Measurements from ENCODE around the gene MSL3B.

The MSL3B gene

DNA sequence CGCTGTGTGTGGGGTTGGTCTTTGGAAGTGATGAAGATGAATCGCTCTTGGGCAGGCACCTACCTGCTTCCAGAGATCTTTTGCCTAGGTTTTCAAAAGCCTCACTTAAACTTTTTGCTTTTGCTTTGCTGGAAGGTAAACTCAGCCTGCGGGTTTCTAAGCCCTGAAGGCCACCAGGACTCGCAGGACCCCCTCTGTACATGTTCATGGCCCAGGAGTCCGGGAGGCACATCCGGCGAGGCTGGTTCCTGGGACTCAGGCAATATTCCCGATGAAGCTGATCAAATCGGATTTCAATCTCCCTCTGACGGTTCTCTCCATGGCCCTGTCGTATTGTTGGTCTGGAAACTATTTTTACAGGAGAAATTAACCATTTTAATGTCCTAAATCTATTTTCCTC is 27.0 kb downstream of the MSL3B start:
- ATAC-seq (no peak), DNase-seq (no peak)
- 88 to 91% methylated on average over 11 of the region's 11 CpGs for WGBS, 2 donors
- H3K9me3 ChIP-seq = no peaks in the 10 kb centered on the region
- no peaks in the 10 kb centered on the region for H3K36me3 ChIP-seq (replicated peaks in 1 of 2; ENCODE audit: insufficient read depth in 1 of 2, low read depth in 2 of 2)
- H3K27me3 ChIP-seq = no peaks in the 10 kb centered on the region
- H3K4me3 ChIP-seq = no peak overlapping the region
- H3K27ac ChIP-seq = no peak overlapping the region
- TF ChIP-seq, protein P1, sequence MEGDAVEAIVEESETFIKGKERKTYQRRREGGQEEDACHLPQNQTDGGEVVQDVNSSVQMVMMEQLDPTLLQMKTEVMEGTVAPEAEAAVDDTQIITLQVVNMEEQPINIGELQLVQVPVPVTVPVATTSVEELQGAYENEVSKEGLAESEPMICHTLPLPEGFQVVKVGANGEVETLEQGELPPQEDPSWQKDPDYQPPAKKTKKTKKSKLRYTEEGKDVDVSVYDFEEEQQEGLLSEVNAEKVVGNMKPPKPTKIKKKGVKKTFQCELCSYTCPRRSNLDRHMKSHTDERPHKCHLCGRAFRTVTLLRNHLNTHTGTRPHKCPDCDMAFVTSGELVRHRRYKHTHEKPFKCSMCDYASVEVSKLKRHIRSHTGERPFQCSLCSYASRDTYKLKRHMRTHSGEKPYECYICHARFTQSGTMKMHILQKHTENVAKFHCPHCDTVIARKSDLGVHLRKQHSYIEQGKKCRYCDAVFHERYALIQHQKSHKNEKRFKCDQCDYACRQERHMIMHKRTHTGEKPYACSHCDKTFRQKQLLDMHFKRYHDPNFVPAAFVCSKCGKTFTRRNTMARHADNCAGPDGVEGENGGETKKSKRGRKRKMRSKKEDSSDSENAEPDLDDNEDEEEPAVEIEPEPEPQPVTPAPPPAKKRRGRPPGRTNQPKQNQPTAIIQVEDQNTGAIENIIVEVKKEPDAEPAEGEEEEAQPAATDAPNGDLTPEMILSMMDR (IDR thresholded peaks at IDR 0.05) = no peak
- TF ChIP-seq POLR2A (IDR thresholded peaks at IDR 0.05) = no peak
- intact Hi-C loops (cut with DNase I) = no loop called here
- H3K4me1 ChIP-seq = no peaks in the 10 kb centered on the region

DNA sequence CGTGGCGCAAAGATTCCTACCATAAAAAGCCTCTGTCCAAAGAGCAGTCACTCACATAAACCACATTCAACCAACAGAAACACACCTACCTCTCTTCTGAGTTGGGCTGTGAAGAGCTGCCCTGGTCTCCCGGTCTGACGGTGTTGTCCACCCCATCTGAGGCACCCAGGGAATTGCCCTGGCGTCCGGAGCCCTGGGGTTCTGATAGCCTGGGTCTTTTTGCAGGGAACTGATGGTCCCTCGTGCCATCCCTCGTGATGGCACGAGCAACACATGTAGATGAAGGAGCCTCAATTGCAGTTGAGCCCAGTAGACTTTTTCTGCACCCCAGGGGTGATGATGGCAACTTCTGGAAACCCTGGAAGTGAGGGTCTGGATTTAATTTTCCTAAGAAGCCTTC is 27.7 kb downstream of the MSL3B start:
- TF ChIP-seq POLR2A (IDR thresholded peaks at IDR 0.05) = no peak
- TF ChIP-seq, protein P1 (IDR thresholded peaks at IDR 0.05) = no peak
- WGBS, 2 donors = 96 to 98% methylated on average over 6 to 9 of the region's 9 CpGs
- Histone ChIP-seq H3K27ac (no peak overlapping the region), H3K4me3 (no peak overlapping the region), H3K4me1 (no peaks in the 10 kb centered on the region), H3K36me3 (replicated peaks in 1 of 2; ENCODE audit: insufficient read depth in 1 of 2, low read depth in 2 of 2) (no peaks in the 10 kb centered on the region), H3K9me3 (no peaks in the 10 kb centered on the region), H3K27me3 (no peaks in the 10 kb centered on the region)
- intact Hi-C loops (cut with DNase I) = no loop called here
- DNase-seq (no peak), ATAC-seq (no peak)

DNA sequence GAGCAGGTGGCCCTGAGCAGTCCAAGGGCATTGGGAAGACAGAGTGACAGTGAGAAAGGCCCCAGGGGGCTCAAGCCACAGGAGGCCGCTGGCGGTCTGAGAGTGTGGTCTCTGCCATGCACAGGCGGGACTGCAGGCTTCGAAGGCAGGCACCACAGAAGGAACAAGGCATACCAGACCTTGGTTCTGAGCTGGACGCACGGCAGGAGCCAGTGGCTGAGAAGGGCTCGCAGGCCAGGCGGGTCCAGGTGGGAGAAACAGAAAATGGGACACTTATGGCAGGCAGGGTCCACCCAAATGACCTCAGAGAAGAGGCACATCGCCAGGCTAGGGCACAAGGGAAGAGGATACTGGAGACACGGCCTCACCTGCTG is 28.8 kb downstream of the MSL3B start:
- intact Hi-C loops (cut with DNase I) = no loop called here
- Histone ChIP-seq H3K36me3 (replicated peaks in 1 of 2; ENCODE audit: insufficient read depth in 1 of 2, low read depth in 2 of 2) (no peaks in the 10 kb centered on the region), H3K9me3 (no peaks in the 10 kb centered on the region), H3K4me1 (no peaks in the 10 kb centered on the region), H3K4me3 (no peak overlapping the region), H3K27me3 (no peaks in the 10 kb centered on the region), H3K27ac (no peak overlapping the region)
- DNase-seq = no peak
- ATAC-seq = no peak
- 97 to 98% methylated on average over 10 of the region's 10 CpGs for WGBS, 2 donors
- no peak for TF ChIP-seq POLR2A (IDR thresholded peaks at IDR 0.05)
- TF ChIP-seq, protein P1 (IDR thresholded peaks at IDR 0.05) = no peak

DNA sequence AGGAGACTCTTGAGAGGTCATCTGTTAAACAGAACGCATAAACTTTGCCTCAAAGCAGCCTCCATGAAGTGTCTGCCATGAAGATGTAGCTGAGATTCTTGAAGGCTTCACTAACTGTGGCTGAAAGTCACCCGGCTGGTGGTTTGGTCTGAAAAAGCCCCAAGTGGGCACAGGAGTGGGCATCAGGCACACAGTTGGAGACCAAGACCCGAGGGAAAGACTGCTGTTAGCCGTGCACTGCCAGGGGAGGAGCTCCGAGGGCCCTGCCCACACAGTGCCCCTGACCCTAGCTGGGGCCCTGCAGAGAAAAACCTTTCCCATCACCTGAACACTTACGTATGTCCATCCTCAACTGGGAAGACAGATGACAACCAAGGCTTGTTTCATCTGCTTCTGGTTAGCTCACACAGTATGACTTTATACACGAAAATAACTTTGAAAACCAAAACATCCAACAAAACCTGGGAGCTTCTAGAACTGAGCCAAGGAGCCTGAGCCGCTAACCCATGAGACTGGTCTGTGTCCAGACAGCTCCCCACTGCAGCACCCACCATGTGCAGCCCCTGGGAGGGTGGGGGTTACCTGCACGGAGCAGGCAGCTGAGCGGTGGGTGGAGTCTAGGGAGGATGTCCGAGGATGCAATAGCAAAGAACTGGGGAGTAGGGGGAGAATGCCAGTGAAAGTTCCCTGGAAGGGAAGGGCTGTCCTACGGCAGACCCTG is 29.3 kb downstream of the MSL3B start:
- ATAC-seq (no peak), DNase-seq (peak in 1 of 4 donors; percentile 1)
- 90% methylated on average over 7 to 12 of the region's 12 CpGs for WGBS, 2 donors
- Histone ChIP-seq H3K9me3 (no peaks in the 10 kb centered on the region), H3K27ac (no peak overlapping the region), H3K36me3 (replicated peaks in 1 of 2; ENCODE audit: insufficient read depth in 1 of 2, low read depth in 2 of 2) (no peaks in the 10 kb centered on the region), H3K4me3 (no peak overlapping the region), H3K4me1 (no peaks in the 10 kb centered on the region), H3K27me3 (no peaks in the 10 kb centered on the region)
- intact Hi-C loops (cut with DNase I) = no loop called here
- TF ChIP-seq, protein P1 (IDR thresholded peaks at IDR 0.05) = no peak
- TF ChIP-seq POLR2A (IDR thresholded peaks at IDR 0.05) = no peak

DNA sequence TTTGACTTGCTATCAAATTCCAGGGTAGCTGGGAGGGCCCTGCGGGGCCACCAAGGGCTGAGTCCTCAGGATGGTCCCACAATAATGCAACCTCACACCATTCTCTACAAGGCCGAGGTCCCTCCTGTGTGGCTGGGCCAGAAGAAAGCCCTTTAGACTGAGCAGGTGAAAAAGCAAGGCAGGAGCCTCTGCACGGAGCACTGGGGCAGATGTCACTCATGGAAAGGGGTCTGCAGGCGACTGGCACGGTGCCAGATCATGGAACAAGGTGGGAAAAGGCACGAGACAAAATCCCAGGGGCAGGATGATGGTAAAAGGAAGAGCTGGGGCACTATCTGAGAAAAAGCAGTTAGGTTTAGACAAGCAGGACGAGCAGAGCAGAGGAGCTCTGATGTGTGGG is 29.9 kb downstream of the MSL3B start:
- peak in 1 of 4 donors; percentile 5 for DNase-seq
- WGBS, 2 donors = 57 to 77% methylated on average over 7 of the region's 7 CpGs
- Histone ChIP-seq H3K36me3 (replicated peaks in 1 of 2; ENCODE audit: insufficient read depth in 1 of 2, low read depth in 2 of 2) (no peaks in the 10 kb centered on the region), H3K4me3 (no peak overlapping the region), H3K27me3 (no peaks in the 10 kb centered on the region), H3K4me1 (no peaks in the 10 kb centered on the region), H3K27ac (no peak overlapping the region), H3K9me3 (no peaks in the 10 kb centered on the region)
- no peak for ATAC-seq
- intact Hi-C loops (cut with DNase I) = no loop called here
- TF ChIP-seq, protein P1 (IDR thresholded peaks at IDR 0.05) = no peak
- no peak for TF ChIP-seq POLR2A (IDR thresholded peaks at IDR 0.05)

All from body of pancreas (tissue), 4 donors.